Measurements from ENCODE around the gene RMI2.
"Not testable (repeated sequence)": the region's sequence is repeated elsewhere in the genome, so short reads cannot be mapped to it uniquely, and the experiment has no call there.

RMI2 gene

DNA sequence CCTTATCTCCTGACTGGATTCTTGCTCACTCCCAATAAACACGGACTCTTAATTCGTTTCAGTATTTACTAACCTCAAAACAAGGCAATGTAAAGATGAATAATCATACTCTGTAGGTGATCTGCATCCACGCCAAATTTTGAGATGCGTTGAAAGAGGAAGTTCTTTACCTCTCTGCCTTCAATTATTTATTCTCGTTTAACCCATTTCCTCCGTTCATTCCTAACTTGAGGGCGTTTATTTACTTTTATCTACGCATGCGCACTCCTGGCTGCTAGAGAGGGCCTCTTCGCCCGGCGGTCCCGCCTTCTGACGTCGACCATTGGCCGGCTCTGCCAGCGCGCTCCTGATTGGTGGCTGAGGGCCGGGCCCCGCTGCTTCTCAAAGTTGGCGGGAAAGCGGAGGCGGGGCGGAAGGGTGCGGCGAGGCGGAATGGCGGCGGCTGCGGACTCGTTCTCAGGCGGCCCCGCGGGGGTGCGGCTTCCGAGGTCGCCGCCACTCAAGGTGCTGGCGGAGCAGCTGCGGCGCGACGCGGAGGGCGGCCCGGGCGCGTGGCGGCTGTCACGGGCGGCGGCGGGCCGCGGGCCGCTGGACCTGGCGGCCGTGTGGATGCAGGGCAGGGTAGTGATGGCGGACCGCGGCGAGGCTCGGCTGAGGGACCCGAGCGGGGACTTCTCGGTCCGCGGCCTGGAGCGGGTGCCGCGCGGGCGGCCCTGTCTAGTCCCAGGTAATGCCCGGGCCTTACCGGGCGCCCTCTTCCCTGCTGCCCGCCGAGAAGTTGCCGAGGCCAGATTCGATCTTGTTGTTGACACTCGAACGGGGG is at the start of gene RMI2:
Gene RMI2, plus strand, starts transcription at position 420 of the 823 bp plus-strand sequence. Its CDS starts 13 bp downstream, at position 433.
- DNase-seq (ENCODE audit: low read depth) = peak; percentile 94

DNA sequence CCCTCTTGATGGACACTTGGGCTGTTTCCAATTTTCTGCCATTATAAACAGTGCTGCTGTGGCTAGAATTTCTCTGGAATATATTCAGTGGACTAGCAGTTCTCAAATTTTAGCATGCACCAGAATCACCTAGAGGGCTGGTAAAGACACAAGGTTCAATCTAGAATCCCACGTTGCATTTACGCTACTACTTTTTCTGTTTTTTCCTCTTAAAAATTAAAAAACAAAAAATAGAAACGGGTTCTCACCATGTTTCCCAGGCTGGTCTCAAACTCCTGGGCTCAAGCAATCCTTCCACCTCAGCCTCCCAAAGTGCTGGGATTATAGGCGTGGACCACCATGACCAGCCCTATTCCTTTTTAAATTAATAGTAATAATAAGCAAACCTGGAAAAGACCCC is 49.6 kb upstream of the RMI2 start:
- DNase-seq (ENCODE audit: low read depth) = no peak

GRCh38 chr16:11296351-11296705 is 48.9 kb upstream of the RMI2 start:
- DNase-seq (ENCODE audit: low read depth) = no peak

- no peak for DNase-seq (ENCODE audit: low read depth)
Observed at GRCh38 chr16:11296706-11297491, 48.4 kb upstream of the RMI2 start.

GRCh38 chr16:11297492-11298142 is 47.6 kb upstream of the RMI2 start:
- DNase-seq (ENCODE audit: low read depth) = peak; percentile 50

DNA sequence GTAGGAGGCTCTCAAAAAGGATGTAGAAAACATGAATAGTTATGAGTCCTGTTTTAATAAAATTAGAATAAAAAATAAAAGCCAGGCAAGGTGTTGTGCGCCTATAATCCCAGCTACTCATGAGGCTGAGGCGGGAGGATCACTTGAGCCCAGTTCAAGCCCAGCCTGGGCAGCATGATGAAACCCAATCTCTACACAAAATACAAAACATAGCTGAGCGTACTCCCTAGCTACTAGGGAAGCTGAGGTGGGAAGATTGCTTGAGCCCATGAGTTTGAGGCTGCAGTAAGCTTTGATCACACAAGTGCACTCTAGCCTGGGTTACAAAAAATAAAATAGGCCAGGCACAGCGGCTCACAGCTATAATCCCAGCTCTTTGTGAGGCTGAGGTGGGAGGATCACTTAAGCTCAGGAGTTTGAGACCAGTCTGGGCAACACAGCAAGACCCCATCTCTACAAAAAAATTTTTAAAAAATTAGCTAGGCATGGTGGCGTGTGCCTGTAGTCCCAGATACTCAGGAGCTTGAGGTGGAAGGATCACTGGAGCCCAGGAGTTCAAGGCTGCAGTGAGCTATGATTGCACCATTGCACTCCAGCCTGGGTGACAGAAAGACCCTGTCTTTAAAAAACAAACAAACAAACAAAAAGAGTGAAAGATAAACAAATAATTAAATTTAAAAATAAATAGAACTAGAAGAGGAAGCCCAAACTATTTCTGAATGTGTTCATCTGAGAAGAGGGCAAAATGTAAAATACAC is 46.9 kb upstream of the RMI2 start:
- DNase-seq (ENCODE audit: low read depth) = no peak

DNA sequence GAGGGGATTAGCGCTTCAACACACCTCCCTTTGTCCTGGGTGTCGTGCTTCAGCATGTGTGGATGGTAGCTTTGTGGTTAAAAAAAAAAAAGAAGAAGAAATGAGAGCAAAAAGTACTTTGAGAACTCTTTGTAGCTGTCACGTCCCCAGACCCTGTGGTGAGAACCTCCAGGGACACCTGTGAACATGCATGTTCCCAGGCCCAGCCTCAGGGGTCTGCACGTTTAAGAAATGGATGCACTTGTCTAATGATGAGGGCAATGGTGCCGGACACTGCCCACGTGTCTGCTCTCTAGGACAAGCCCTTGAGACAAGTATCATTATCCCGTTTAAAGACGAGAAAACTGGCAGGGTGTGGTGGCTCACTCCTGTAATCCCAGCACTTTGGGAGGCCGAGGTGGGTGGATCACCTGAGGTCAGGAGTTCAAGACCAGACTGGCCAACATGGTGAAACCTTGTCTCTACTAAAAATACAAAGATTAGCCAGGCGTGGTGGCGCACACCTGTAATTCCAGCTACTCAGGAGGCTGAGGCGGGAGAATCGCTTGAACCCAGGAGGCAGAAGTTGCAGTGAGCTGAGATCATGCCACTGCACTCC is 46.2 kb upstream of the RMI2 start:
- DNase-seq (ENCODE audit: low read depth) = not testable (repeated sequence)

DNA sequence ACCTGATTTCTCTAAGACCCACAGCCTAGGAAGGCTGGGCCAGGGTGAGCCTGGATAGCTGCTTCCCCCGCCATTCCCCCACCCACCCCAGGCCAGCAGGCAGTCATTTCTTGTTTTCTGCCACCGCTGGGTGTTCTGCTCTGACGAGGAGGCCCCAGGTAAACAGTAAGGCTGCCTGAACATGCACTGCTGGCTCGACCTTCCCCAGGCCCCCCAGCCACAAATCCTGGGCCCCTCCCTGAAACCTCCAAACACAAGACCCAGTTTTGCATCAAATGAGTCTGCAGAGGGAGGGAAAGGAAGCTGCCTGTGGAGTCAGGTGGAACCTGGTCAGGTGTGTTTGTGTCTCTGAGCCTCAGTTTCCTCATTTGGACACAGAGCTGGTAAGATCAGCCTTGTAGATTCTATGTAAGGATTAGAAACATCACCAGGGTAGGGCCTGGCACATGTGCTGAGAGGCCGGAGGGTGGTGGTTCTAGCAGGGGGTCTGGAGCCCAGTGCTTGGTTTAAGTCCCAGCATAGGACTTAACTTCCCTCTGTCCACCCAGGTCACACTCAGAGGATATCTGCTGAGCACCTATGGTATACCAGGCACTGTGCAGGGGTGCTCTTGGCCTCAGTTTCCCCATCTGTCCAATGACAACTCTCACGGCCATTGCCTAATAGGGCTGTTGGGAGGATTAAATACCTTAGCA is 45.2 kb upstream of the RMI2 start:
- no peak for DNase-seq (ENCODE audit: low read depth)

DNA sequence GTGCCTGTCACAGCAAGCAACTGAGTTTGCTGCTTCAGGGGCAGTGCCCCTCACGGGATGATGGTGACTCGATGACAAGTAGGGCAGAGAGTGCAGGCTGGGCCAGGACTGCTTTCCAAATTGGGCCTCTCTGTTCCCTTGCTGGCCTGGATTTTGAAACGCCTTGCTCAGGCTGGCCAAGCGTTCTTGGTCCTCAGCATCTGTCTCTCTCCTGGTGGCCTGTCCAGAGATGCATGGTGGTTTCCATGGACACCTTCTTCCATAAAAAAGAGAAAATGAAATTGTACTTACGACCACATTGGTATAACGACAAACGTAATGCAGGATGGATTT is 44.7 kb upstream of the RMI2 start:
- DNase-seq (ENCODE audit: low read depth) = no peak

GRCh38 chr16:11301645-11302501 is 43.4 kb upstream of the RMI2 start:
- DNase-seq (ENCODE audit: low read depth) = no peak

- DNase-seq (ENCODE audit: low read depth) = no peak
Observed at GRCh38 chr16:11302977-11303376, 42.3 kb upstream of the RMI2 start.

DNA sequence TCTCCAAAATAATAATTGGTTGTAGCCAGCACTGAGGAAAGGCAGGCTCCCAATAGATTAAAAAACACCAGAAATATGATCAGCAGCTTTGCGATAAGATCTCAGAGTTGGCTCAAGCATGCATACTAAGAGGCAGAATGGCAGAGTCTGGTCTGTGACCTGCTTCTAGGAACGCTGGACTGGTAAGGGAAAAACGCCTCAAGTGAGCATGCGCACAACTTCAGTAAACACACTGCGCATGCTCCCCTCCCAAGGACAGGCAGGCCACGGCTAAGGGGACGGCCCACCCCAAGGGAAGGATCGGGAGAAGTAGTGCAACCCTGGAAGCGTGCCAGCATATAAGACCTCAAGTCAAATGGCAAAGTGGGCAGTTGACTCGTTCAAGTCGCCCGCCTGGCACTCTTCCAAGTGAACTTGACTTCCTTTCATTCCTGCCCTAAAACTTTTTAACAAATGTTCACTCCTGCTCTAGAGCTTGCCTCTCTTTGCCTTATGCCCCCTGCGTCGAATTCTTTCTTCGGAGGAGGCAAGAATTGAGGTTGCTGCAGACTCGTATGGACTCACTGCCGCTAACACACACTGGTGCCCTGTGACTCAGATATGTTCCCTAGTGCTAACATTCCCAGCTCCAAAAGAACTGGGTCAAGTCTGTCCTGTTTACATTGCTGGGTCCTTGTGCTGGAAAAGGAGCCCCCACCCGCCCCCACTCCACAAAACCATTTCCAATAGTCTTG is 41.7 kb upstream of the RMI2 start:
- DNase-seq (ENCODE audit: low read depth) = no peak

DNA sequence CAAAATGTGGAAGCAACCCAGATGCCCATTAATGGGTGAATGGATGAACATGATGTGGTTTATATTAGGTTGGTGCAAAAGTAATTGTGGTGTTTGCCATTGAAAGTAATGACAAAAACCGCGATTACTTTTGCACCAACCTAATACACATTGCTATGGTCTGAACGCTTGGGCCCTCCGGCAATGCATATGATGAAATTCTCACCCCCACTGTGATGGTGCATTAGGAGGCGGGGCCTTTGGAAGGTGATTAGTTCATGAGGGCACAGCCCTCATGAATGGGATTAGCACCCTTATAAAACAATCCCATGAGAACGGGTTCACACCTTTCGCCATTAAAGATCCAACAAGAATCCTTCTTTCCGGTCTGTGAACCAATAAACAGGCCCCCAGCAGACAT is 38.9 kb upstream of the RMI2 start:
- no peak for DNase-seq (ENCODE audit: low read depth)

GRCh38 chr16:11306997-11307638 is 38.1 kb upstream of the RMI2 start:
- no peak for DNase-seq (ENCODE audit: low read depth)

DNA sequence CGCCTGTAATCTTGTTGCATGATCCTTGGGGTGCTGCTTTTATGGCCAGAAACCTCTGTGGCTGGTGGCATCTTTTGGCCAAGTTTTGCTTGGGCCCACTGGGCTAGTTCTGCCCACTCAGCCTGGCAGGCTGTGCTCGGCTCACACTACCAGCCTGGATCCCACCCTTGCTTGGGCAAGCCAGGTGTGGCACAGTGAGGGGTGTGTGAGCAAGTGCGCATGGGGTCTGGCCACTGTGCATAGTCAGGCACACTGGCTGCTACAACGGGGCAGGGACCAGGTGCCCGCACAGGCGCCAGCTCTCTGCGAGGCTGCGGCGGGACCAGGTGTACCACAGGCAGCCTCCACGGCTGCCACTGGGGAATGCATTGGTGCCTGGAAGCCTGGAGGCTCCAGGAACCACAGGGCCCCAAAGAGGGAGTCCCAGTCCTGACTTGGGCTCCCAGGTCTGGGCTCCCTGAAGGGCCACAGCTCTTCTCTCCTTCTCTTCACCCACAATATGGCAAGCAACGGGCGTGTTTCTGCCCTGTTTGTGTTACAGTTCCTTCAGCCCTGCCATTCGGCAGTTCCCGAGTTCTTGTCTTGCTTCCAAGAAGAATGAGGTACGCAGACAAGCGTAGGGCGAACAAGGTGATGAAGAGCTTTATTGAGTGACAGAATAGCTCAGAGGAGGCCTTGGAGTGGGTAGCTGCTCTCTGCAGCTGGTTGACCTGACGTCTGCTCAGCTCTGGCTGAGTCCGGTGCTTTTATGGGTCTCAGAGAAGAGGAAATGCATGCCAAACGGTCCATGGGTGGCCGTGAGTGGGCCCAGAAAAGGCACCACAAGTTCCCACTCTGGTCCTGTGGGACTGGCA is 37.4 kb upstream of the RMI2 start:
- DNase-seq (ENCODE audit: low read depth) = no peak

DNA sequence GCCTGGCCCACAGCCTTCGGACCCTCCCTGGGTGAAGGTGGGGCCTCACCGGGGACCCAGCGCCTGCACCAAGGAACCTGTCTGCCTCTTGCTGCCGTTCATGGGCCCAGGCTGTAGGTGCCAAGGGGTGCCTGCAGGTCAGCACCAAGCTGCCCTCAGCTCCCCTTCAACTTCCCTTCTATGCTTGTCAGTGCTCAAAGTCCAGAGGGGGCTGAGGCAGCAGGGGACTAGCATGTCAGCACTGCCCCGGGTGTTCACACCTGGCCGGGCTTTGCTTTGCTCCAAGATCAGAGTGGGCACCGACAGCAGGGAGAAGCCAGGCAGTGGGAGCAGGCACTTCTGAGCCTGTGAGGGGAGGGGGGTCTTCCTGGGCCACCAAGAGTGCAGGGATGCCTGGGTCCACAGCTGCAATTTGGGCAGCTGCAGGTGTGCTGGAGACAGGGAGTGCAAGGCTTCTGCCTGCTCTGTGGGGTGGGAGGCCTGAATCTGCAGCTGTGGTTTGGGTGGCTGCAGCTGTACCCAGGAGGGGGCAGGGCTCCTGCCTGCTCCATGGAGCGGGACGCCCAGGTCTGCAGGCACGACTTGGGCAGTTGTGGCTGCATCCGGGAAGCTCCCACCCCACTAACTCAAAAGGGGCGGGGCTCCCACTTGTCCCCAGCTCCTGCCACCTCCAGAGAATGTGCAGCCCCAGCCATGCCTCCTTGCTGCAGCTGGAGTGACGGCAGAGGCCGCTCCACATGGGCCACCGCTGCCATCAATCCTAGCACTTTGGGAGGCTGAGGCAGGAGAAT is 36.6 kb upstream of the RMI2 start:
- DNase-seq (ENCODE audit: low read depth) = no peak

DNA sequence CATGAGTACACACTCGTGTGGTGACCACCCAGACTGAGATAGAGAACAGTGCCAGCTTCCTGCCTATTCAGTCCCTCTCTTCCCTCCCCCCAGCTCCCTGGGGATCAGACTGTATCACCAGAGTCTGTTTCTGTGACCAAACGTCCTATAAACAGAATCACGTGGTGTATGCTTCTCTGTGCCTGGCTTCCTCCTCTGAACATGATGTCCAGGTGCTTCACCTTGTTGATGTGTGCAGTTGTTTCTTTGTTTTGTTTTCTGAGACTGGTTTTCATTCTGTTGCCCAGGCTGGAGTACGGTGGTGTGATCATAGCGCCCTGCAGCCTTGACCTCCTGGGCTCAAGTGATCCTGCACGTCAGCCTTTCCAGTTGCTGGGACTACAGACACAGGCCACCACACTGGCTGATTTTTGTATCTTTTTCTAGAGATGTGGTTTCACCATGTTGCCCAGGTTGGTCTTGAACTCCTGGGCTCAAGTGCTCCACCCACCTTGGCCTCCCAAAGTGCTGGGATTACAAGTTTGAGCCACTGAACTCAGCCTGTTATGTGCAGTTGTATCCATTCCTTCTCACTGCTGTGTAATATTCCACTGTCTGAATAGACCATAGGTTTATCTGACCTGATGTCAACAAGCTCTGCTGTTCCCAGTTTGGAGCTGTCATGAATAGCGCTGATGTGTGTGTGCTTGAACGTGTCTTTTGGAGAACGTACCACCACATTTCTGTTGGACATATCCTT is 35.2 kb upstream of the RMI2 start:
- no peak for DNase-seq (ENCODE audit: low read depth)

Data from stimulated activated CD4-positive, alpha-beta T cell treated with anti-CD3 and anti-CD28 coated beads, Interleukin-2, amount 100 ng/mL, for 4 hours (primary cell).